ENCODE results near the gene NME7. TPM values are rescaled to one million over a fixed set of nuclear protein-coding genes. Genes with fewer than 3 reads are reported as not detected.

Gene NME7
- total RNA-seq, 1 experiment from 2014 or later: 34.2 TPM

DNA sequence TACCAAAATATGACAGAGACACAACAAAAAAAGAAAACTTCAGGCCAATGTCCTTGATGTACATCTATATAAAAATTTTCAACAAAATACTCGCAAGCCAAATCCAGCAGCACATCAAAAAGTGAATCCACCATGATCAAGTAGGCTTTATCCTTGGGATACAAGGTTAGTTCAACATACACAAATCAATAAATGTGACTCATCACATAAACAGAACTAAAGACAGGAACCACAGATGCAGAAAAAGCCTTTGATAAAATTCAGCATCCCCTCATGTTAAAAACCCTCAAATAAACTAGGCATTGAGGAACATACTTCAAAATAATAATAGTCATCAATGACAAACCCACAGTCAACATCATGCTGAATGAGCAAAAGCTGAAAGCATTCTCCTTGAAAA, 101.5 kb downstream of the NME7 start:
- no TSS peak for BruUV-seq (replicated peaks)
- Histone ChIP-seq H3K9me3 (ENCODE audit: low read depth, low read length, poor library complexity, severe bottlenecking) (no peaks in the 10 kb centered on the region), H3K27ac (ENCODE audit: low read depth, low read length, poor library complexity, severe bottlenecking) (no peak overlapping the region), H3K4me1 (ENCODE audit: insufficient read depth, low read length, poor library complexity, severe bottlenecking) (no peaks in the 10 kb centered on the region), H3K4me3 (ENCODE audit: low read depth, low read length, poor library complexity, severe bottlenecking) (no peak overlapping the region), H3K27me3 (replicated peaks; ENCODE audit: insufficient read depth, low read depth, low read length, poor library complexity) (no peaks in the 10 kb centered on the region), H3K36me3 (ENCODE audit: insufficient read depth, low read length, poor library complexity, severe bottlenecking) (no peaks in the 10 kb centered on the region)
- POLR2A ChIA-PET (ENCODE audit: low non-redundant PET): no interaction called here
- CTCF ChIA-PET: no interaction called here
- intact Hi-C loops (cut with micrococcal nuclease; ENCODE audit: unreplicated experiment): no loop called here
- no peak for TF ChIP-seq EZH2 (IDR thresholded peaks at IDR 0.05; ENCODE audit: borderline replicate concordance, low read depth, low read length, poor library complexity, severe bottlenecking)
- TF ChIP-seq, protein P1, sequence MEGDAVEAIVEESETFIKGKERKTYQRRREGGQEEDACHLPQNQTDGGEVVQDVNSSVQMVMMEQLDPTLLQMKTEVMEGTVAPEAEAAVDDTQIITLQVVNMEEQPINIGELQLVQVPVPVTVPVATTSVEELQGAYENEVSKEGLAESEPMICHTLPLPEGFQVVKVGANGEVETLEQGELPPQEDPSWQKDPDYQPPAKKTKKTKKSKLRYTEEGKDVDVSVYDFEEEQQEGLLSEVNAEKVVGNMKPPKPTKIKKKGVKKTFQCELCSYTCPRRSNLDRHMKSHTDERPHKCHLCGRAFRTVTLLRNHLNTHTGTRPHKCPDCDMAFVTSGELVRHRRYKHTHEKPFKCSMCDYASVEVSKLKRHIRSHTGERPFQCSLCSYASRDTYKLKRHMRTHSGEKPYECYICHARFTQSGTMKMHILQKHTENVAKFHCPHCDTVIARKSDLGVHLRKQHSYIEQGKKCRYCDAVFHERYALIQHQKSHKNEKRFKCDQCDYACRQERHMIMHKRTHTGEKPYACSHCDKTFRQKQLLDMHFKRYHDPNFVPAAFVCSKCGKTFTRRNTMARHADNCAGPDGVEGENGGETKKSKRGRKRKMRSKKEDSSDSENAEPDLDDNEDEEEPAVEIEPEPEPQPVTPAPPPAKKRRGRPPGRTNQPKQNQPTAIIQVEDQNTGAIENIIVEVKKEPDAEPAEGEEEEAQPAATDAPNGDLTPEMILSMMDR (conservative IDR thresholded peaks at IDR 0.05; ENCODE audit: low read depth, low read length): no peak
- no peak for DNase-seq (ENCODE audit: low spot score)

- no peak overlapping the region for H3K27ac ChIP-seq (ENCODE audit: low read depth, low read length, poor library complexity, severe bottlenecking)
- H3K27me3 ChIP-seq (replicated peaks; ENCODE audit: insufficient read depth, low read depth, low read length, poor library complexity): no peaks in the 10 kb centered on the region
- no peaks in the 10 kb centered on the region for H3K4me1 ChIP-seq (ENCODE audit: insufficient read depth, low read length, poor library complexity, severe bottlenecking)
- DNase-seq (ENCODE audit: low spot score): no peak
- TF ChIP-seq EZH2 (IDR thresholded peaks at IDR 0.05; ENCODE audit: borderline replicate concordance, low read depth, low read length, poor library complexity, severe bottlenecking): no peak
- TF ChIP-seq, protein P1 (conservative IDR thresholded peaks at IDR 0.05; ENCODE audit: low read depth, low read length): no peak
- no peaks in the 10 kb centered on the region for H3K36me3 ChIP-seq (ENCODE audit: insufficient read depth, low read length, poor library complexity, severe bottlenecking)
- no peak overlapping the region for H3K4me3 ChIP-seq (ENCODE audit: low read depth, low read length, poor library complexity, severe bottlenecking)
- no peaks in the 10 kb centered on the region for H3K9me3 ChIP-seq (ENCODE audit: low read depth, low read length, poor library complexity, severe bottlenecking)
- CTCF ChIA-PET: no interaction called here
- BruUV-seq (replicated peaks): no TSS peak
- intact Hi-C loops (cut with micrococcal nuclease; ENCODE audit: unreplicated experiment): no loop called here
- POLR2A ChIA-PET (ENCODE audit: low non-redundant PET): no interaction called here
Measured at GRCh38 chr1:169263059-169263458, 104.5 kb downstream of the NME7 start.

GRCh38 chr1:169261884-169262283, 105.7 kb downstream of the NME7 start:
- Histone ChIP-seq H3K4me1 (ENCODE audit: insufficient read depth, low read length, poor library complexity, severe bottlenecking) (no peaks in the 10 kb centered on the region), H3K27me3 (replicated peaks; ENCODE audit: insufficient read depth, low read depth, low read length, poor library complexity) (no peaks in the 10 kb centered on the region), H3K27ac (ENCODE audit: low read depth, low read length, poor library complexity, severe bottlenecking) (no peak overlapping the region), H3K9me3 (ENCODE audit: low read depth, low read length, poor library complexity, severe bottlenecking) (no peaks in the 10 kb centered on the region), H3K36me3 (ENCODE audit: insufficient read depth, low read length, poor library complexity, severe bottlenecking) (no peaks in the 10 kb centered on the region), H3K4me3 (ENCODE audit: low read depth, low read length, poor library complexity, severe bottlenecking) (no peak overlapping the region)
- intact Hi-C loops (cut with micrococcal nuclease; ENCODE audit: unreplicated experiment): no loop called here
- CTCF ChIA-PET: no interaction called here
- no peak for DNase-seq (ENCODE audit: low spot score)
- POLR2A ChIA-PET (ENCODE audit: low non-redundant PET): no interaction called here
- TF ChIP-seq EZH2 (IDR thresholded peaks at IDR 0.05; ENCODE audit: borderline replicate concordance, low read depth, low read length, poor library complexity, severe bottlenecking): no peak
- TF ChIP-seq, protein P1 (conservative IDR thresholded peaks at IDR 0.05; ENCODE audit: low read depth, low read length): no peak
- no TSS peak for BruUV-seq (replicated peaks)

All from A673 (cell line).